Stimulated activated CD8-positive, alpha-beta memory T cell treated with anti-CD3 and anti-CD28 coated beads, Interleukin-12 subunit alpha, Interleukin-12 subunit beta, amount 100 ng/mL, for 4 hours (primary cell): Measurements from ENCODE around the gene ANAPC1.
"Not testable (repeated sequence)": the region's sequence is repeated elsewhere in the genome, so short reads cannot be mapped to it uniquely, and the experiment has no call there.

ENCODE experiments used
- DNase-seq: peaks from one replicate; pipeline ENCODE4 v3.0.0-alpha.2; 2020; ENCODE audit warnings: low read depth

The ANAPC1 gene, protein sequence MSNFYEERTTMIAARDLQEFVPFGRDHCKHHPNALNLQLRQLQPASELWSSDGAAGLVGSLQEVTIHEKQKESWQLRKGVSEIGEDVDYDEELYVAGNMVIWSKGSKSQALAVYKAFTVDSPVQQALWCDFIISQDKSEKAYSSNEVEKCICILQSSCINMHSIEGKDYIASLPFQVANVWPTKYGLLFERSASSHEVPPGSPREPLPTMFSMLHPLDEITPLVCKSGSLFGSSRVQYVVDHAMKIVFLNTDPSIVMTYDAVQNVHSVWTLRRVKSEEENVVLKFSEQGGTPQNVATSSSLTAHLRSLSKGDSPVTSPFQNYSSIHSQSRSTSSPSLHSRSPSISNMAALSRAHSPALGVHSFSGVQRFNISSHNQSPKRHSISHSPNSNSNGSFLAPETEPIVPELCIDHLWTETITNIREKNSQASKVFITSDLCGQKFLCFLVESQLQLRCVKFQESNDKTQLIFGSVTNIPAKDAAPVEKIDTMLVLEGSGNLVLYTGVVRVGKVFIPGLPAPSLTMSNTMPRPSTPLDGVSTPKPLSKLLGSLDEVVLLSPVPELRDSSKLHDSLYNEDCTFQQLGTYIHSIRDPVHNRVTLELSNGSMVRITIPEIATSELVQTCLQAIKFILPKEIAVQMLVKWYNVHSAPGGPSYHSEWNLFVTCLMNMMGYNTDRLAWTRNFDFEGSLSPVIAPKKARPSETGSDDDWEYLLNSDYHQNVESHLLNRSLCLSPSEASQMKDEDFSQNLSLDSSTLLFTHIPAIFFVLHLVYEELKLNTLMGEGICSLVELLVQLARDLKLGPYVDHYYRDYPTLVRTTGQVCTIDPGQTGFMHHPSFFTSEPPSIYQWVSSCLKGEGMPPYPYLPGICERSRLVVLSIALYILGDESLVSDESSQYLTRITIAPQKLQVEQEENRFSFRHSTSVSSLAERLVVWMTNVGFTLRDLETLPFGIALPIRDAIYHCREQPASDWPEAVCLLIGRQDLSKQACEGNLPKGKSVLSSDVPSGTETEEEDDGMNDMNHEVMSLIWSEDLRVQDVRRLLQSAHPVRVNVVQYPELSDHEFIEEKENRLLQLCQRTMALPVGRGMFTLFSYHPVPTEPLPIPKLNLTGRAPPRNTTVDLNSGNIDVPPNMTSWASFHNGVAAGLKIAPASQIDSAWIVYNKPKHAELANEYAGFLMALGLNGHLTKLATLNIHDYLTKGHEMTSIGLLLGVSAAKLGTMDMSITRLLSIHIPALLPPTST (N-terminal part only)

DNA sequence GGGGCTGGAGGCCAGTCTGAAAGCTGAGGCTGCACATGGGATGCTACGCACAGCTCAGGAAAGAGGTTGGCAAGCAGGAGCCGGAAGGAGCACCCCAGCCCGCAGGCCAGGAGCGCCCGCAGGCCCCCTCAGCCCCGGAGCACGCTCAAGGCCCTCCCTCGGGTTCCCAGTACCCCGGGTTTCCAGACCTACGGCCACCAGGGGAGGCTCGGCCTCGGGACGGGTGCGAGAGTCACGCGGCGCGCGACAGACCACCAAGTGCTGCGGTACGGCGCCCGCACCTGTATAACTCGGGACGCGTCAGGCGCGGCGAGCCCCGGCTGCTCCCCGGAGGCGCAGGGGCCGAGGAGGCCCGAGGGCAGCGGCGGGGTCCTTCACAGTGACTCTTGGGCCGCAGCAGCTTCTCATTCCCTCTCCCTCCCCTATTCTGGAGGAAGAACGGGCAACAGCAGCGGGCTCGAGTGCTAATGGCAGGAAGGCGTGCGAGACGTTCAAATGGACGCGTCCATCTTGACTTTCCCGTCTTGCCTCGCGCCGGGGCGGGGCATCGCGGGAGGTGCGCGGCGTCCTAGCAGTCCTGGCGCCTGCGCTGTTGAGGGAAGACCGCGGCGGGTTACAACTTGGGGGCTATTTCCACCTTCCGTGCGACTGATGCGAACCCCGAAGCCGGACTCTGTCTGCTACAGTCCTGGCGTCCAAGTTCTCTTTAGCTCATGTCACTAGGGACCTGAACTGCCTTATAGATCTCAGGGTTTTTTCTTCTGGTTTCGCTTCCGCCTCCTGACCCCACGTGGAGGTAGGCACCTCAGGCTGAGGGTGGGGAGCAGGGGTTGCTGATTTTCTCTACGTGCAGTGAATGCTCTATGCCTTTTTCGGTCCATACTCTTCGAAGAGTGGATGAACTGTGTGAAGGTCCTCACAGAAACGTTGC lies at the start of gene ANAPC1:
Gene ANAPC1 (minus strand): TSS at position 533 of the 931 bp plus-strand sequence. CDS start 3,368 bp downstream, outside the sequence.
- DNase-seq, result peak; percentile 79

DNA sequence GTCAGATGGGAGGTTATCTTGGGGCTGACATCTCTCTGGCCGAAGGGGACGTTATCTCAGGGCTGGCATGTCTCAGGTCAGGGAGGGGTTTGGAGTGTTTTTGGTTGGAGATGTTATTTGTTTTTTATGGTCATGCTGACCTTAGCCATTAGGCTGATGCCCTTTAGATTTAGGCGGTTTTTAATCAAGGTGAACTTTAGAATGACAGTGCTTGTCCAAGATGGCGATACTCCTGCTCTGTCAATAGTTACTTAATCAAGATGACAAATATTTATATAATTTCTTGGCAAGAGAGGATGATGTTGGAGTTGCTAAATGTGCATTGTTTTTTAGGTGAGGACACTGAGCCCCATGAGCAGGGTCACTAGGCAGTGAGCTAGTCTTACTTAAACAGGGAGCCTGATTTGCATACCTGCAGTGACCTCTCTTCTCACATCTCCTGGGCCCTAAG lies 48.9 kb upstream of the ANAPC1 start:
- no peak for DNase-seq

DNA sequence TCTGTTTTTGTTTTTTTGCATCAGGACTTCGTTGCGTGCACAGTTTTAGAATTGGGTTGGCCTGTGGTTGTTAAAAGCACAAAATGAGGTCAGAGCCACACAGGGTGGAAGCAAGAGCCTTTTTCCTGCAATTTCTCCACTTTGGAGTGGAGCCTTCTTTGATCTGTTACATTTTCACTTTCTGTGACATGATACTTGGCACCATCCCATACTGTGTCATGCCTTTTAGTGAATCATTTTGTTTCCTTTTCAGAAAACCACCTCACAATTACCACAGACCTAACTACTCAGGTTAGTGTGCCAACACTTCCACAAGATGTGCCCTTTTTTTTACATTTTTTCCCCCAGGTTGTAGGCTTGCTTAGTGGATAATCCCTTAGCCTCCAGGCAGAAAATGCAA lies 46.9 kb upstream of the ANAPC1 start:
- no peak for DNase-seq

DNA sequence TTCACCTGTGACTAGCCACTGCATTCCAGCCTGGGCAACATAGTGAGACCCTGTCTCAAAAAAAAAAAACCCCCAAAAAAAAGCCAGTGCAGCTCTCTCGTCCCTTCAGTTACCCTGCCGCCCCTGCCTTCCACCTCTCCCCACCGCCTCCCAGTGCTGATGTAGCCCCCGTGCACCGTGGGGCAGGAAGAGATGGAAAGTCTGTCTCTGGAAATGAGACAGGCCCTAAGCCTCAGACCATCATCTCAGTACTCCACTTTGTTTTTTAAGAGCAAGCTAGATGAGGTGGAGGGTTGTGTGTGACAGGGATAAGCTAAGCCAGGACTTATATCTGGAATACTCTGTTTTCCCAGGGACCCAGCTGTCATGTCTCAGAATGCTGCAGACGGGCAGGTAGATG lies 46.4 kb upstream of the ANAPC1 start:
- DNase-seq, result no peak

DNA sequence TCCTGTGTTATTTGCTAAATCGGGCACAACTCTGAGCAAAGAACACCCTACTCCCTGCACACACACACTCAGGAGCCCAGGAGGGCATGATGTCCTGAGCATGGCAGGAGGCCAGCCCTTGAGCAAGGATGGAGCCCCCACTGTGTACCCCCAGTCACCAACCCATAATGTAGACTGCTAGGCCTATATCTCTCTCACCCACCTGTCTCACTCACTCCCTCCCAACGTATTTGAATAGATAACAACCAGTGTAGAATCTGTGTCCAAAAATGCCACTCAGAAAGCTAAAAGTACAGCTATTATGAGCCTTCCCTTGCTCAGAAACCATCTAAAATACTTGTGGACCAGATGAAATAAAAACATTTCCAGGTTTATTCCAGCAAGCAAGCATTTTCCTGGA lies 43.7 kb upstream of the ANAPC1 start:
- no peak for DNase-seq

DNA sequence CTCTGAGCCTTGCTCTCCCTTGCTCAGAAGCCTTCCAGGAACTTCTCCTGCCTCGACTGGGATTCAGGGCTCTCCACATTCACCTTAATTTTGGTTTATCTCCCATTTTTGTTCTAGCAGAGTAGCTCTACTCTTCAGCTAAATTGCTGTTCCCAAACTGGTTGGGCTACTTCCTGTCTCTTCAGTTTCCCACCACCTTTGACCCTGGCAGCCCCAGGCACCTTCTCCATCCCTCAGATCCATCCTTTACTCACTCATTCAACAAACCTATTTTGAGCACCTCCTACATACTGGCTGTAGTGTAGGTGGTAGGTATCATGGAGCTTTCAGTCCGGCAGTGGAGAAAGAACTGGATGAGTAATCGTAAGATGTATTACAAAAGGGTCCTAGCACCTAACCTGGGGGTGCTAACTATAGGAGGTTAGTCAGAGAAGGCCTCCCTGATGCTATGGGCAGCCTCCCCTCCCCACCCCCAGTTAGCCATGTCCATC lies 40.7 kb upstream of the ANAPC1 start:
- no peak for DNase-seq

DNA sequence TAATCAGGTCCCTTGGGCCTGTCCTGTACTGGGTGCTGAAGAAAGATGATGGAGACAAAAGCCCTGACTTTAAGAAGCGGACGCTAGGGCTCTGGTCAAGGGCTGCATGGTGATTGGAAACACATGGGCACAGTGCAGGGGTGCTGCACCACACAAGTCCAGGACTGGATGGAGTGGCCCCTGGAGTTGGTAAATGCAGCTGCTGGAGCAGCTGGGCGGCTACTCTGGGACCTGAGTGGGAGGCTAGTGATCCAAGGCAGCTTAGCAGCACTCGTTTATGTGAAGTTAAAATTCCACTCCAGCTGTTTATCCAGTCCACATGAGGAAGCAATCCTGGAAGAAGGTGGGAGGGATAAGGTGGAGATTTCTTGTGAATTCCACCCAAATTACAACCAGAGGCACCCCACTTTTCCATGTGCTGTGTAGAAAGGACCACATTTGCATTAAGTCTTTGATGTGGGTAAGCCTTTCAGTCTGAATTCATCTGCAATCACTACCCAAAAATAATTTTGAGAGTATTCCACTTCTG lies 39.3 kb upstream of the ANAPC1 start:
- no peak for DNase-seq

DNA sequence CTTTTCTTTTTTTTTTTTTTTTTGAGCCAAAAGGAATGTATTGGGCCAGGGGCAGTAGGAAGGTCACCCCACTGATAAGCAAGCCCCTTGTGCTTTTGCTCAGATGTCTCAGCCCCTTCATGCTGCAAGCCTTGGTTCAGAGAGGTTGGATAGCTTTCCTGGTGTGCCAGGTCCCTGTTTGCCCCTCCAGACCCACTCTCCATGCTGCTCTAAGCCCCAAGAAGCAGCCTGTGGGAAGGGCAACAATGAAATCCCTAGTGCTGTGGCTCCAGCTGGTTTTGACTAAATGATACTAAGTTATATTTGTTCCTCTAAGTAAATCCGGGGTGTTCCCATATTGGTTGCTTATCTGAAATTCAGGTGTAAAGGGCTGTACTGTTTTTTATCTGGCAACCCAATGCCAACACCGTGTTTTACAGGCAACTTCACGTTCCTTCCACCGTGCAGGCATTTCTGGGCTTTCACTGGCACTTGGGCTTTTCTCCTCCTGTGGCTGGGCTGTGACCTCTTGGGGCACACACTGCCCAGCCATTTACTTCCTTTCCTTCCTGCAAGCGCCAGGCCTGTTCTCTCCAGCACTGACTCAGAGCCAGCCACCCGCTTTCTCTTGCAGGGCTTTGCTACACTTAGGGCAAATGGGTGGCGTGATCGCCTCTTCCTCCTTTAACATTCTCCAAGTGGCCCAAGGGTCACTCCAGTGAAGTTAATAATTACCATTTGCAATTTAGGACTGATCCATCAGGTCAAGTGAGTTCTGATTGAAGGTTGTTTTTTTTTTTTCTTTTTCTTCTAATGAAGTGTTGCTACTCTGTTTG lies 36.0 kb upstream of the ANAPC1 start:
- no peak for DNase-seq

DNA sequence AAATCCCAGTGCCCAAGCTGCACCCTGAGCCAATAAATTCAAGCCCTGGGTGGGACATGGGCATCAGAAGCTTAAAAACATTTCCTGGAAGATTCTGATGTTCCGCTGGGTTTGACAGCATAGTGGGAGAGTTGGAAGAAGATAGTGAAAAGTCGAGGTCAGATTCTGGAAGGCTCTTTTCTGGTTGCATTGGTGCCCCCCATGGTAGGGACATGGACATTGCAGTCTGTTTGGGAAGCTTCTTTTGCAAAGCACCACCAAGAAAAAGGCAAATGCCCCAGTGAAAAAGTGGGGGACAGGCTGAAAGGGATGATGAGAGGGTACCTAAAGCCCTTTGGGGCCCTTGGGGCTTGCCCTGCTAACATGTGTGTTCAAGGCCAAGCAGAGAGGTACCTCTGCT lies 35.4 kb upstream of the ANAPC1 start:
- no peak for DNase-seq

DNA sequence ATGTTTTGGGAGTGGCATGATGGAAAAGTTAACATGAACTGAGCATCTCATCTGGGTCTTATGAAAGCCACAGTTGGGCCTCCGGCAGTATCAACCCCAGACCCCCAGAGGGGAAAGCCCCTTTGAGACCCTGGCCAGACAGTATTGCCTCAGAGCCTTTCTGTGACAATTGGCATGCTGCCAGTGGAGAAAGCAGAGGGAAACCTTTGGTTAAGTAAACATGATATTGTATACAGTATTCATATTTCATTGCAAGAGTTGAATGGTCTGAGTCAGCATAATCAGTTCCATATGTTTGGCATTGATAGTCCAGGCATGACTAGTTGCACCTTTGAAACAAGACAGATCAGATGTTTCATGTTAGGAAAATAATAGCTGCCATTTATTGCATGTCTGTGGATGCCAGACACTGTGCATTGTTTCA lies 34.4 kb upstream of the ANAPC1 start:
- no peak for DNase-seq

DNA sequence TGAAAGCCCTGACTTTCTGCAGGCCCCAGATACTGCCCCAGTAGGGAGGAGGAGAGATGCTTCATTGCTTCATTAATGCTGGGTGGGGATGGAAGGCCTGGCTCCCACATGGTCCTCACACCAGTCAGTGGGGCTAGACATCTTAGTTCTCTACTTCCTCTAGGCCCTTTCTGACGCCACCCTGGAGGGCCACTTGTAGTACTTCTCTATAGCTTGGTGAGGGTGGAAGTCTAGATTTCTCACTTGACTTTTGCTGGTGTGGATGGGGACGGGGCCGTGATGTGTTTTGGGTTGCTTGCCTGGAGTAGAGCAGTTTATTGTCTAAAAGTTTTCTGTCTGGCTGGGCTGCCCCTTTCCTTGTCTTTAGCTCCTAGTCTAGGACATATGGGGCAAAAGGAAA lies 33.1 kb upstream of the ANAPC1 start:
- no peak for DNase-seq

DNA sequence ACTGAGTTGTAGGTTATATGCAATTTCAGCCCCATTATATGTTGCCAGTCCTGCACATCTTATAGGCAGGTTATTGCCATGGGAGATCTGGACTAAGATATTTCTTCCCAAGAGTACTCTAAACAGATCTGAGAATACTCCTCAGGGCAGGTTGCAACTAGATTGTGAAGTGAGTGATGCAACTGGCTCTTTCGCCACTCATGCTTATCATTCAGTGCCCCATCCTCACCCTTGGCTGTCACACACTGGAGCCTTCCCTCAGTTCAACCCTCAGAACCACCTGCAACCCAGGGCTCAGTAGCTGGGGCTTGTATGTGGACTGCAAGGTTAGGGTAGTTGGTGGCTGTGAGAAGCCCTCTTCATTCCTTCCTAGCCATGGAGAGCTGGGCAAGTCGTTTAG lies 28.6 kb upstream of the ANAPC1 start:
- DNase-seq, result no peak

DNA sequence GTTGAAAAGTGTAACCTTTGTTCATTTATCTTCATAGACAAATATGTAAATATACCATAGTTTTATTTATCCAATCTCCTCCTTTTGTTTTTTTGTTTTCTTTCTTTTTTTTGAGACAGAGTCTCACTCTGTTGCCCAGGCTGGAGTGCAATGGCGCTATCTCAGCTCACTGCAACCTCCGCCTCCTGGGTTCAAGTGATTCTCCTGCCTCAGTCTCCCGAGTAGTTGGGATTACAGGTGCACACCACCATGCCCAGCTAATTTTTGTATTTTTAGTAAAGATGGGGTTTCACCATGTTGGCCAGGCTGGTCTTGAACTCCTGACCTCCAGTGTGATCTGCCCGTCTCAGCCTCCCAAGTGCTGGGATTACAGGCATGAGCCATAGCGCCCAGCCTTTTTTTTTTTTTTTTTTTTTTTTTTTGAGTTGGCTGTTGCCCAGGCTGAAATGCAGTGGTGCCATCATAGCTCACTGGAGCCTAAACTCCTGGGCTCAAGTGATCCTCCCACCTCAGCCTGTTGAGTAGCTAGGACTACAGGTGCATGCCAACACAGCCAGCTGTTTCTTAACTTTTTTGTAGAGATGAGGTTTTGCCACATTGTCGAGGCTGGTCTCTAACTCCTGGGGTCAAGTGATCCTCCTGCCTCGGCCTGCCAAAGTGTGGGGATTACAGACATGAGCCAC lies 27.4 kb upstream of the ANAPC1 start:
- not testable (repeated sequence) for DNase-seq

DNA sequence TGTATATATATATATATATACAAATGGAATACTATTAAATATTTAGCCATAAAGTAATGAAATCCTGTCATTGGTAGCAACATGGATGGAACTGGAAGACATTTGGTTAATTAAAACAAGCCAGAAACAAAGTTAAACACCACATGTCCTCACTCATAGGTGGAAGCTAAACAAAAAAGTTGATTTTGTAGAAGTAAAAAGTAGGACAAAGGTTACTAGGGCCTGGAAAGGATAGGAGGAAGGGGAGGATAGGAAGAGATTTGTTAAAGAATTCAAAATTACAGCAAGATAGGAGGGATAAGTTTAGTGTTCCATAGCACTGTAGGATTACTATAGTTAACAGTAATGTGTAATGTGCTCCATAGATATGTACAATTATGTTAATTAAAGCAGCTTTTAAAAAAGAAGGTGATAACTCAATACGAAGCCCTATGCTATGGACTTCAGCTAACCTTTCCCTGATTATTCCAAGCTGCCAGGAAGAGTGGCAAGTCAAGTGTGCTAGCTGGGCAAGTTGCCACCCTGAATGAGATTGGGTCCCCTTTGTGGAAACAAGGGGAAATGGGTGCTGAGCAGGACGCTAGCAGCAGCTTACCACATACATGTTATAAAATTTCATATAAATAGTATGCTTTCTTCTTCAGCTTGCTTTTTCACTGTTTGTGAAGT lies 26.8 kb upstream of the ANAPC1 start:
- no peak for DNase-seq

DNA sequence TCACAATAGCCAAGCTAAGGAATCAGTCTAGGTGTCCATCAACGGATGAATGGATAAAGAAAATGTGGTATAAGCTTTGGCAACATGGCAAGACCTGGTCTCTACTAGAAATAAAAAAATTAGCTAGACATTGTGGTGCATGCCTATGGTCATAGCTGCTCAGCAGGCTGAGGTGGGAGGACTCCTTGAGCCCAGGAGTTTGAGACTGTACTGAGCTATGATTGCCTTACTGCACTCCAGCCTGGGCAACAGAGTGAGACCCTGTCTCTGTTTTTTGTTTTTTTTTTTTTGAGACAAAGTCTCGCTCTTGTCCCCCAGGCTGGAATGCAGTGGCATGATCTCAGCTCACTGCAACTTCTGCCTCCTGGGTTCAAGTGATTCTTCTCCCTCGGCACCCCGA lies 26.0 kb upstream of the ANAPC1 start:
- not testable (repeated sequence) for DNase-seq

DNA sequence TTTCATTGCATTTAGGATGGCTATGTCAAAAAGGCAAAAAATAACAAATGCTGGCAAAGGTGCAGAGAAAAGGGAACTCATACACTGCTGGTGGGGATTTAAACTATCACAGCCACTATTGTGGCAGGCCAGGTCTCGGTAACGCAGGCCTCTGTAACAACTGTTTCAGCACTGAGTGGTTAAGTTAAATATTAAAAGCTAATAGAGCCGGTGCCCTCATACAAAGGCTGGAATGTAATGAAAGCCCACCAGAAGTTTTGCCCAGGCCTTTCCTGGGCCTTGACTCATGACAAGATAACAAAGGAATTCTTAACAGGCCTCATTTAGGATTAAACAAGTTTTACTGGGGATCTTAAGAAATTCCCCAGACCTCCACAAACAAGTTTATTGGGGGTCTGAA lies 25.1 kb upstream of the ANAPC1 start:
- DNase-seq, result no peak

DNA sequence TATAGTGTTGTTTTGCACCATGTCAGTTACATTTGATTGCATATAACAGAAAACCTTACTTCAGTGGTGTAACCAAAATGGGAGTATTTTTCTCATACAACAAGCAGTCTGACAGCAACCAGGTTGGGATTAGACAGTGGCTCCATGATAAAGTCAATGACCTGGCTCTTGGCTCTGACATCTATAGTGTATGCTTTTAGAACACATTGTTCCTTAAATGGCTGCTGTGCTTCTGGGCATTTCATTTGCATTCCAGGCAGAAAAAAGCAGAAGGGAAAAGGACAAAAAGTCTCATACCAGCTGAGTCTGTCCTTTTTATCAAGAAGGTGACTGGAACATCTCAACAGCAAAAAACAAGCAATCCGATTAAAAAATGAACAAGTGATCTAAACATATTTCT lies 24.6 kb upstream of the ANAPC1 start:
- DNase-seq, result no peak

DNA sequence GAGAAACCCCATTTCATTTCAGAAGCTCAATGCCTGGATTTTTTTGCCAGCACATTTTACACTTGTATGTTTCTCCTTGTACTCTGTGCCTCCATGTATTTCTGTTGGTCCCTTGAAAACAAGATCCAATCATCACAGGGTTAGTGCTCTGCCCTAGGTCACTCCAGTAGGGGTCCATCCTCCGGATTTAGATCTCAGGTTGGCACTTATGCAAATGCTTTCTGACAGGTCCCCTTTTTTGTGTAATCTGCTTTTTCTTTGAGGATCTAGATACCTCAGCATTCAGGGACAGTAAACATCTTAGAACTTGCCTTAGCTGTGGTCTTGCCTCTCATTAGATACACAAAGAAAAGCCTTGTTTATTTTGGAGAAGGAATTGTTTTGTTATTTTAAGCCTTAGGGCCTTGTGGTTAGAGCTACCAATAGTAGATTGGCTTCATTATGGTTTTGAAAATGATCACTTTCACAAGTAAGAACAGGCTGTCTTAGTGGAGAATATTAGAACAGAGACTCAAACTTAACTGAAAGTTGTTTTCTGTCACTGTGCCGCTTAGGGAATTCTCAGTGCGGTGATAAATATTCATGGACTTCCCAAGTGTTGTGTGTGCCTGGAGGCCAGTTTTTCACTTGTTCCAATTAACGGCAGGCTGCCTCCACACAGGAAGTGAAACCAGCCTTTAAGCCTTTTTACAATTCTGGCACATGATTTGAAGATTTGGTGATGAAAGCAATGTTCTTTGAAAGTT lies 22.2 kb upstream of the ANAPC1 start:
- DNase-seq, result no peak
